IMR-90 (cell line): Measurements from ENCODE around the gene RANBP3. TPM values are rescaled to one million over a fixed set of nuclear protein-coding genes. Genes with fewer than 3 reads are reported as not detected.

Experiments
- RCOR1 ChIP-seq: IDR thresholded peaks from 2 replicates; pipeline ENCODE4 v1.6.1; 2012; ENCODE audit warnings: mild to moderate bottlenecking, low read length, improper control_type of control experiment; ENCODE audit not compliant: insufficient replicate concordance
- polyA plus RNA-seq, 3 experiments: library from polyadenylated mRNA; depleted of rRNA; stranded (reverse); fragments of >200 nt; gene quantifications; 2 replicates each; pipeline ENCODE4 v1.2.3, GENCODE V29; 2012; ENCODE audit warnings: low replicate concordance in 1 of 3
- total RNA-seq: library from RNA; depleted of rRNA; stranded (reverse); fragments of >200 nt; gene quantifications from 2 replicates; pipeline ENCODE4 v1.2.3, GENCODE V29; 2012; rRNA removed

The RANBP3 gene
- total and polyA plus RNA-seq, 2 of the 4 experiments (the other 2 are of a cell fraction), result 42.5 to 111 TPM

DNA sequence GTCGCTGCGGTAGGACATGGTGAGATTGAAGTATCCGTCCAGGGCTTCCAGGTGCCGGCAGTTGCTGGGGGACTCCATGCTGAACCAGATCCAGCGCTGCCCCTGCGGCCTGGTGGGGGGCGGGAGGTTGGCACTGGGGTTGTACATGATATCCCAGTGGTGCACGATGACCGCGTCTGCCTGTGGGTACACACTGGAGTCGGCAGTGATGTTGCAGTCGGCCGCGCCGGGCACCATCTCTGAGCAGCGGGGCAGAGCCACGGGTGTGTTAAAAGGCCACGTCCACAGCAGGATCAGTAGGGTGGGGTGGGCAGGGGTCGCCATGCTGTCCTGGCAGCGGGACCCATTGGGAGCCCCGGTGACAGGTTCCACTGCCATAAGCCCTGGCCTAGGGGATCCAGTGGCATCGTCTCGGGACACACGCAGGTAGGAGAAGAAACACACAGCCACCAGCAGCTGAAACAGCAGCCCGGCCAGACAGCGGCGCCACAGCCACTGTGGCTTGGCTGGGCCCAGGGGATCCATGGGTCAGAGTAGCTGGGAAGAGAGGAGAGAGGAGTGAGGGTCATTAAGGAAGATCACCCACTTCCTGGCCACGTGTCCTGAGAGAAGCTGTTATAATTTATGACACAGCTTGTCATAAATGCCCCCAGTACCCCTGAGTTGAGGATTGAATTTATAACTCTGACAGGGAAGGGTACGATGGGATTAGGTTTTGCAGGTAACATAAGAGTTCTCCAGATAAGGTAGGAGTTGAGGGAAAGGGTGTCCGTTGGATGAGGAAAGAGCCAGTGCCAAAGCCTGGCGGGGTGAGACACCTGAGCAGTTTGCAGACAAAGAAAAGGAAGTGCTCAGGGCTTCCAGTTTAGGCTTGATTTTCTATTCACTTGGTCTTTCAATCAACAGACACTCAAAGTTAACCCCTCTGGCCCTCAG, 110.5 kb downstream of the RANBP3 start (continued):
- TF ChIP-seq RCOR1, result no peak

Other genes starting within 250 kb of the RANBP3 start
- 0.28 TPM in 1 of 2 replicates, not detected in the other for gene PRR22, start 193.4 kb downstream of the RANBP3 start, total RNA-seq
- 0.92 and 1.6 TPM in 2 replicates for gene PRR22, start 193.4 kb downstream of the RANBP3 start, polyA plus RNA-seq (2012; rRNA removed)
- 12.4 and 14.2 TPM in 2 replicates for gene DUS3L, start 187.0 kb downstream of the RANBP3 start, total RNA-seq
- gene DUS3L, start 187.0 kb downstream of the RANBP3 start, polyA plus RNA-seq (2012; rRNA removed), result 21.3 and 25.6 TPM in 2 replicates
- 0.18 TPM in 1 of 2 replicates, not detected in the other for gene NRTN, start 173.1 kb downstream of the RANBP3 start, total RNA-seq
- gene NRTN, start 173.1 kb downstream of the RANBP3 start, polyA plus RNA-seq (2012; rRNA removed), result 0.17 and 0.37 TPM in 2 replicates
- not detected in 2 replicates for gene FUT6, start 138.4 kb downstream of the RANBP3 start, total RNA-seq
- not detected in 2 replicates for gene FUT6, start 138.4 kb downstream of the RANBP3 start, polyA plus RNA-seq (2012; rRNA removed)
- gene FUT3, start 126.7 kb downstream of the RANBP3 start, total RNA-seq, result not detected in 2 replicates
- not detected in 2 replicates for gene FUT3, start 126.7 kb downstream of the RANBP3 start, polyA plus RNA-seq (2012; rRNA removed)
- not detected in 2 replicates for gene FUT5, start 107.6 kb downstream of the RANBP3 start, total RNA-seq
- not detected in 2 replicates for gene FUT5, start 107.6 kb downstream of the RANBP3 start, polyA plus RNA-seq (2012; rRNA removed)
- 297 and 375 TPM in 2 replicates for gene NDUFA11, start 74.3 kb downstream of the RANBP3 start, total RNA-seq
- 1,140 and 1,276 TPM in 2 replicates for gene NDUFA11, start 74.3 kb downstream of the RANBP3 start, polyA plus RNA-seq (2012; rRNA removed)
- gene VMAC, start 73.3 kb downstream of the RANBP3 start, total RNA-seq, result 1.4 and 1.7 TPM in 2 replicates
- 3.1 TPM in 2 replicates for gene VMAC, start 73.3 kb downstream of the RANBP3 start, polyA plus RNA-seq (2012; rRNA removed)
- 0.54 and 1.4 TPM in 2 replicates for gene CAPS, start 63.9 kb downstream of the RANBP3 start, total RNA-seq
- gene CAPS, start 63.9 kb downstream of the RANBP3 start, polyA plus RNA-seq (2012; rRNA removed), result 4.9 and 5.6 TPM in 2 replicates
- 2.2 and 2.5 TPM in 2 replicates for gene RFX2, start 132.4 kb upstream of the RANBP3 start, total RNA-seq
- 4.9 and 5.6 TPM in 2 replicates for gene RFX2, start 132.4 kb upstream of the RANBP3 start, polyA plus RNA-seq (2012; rRNA removed)
- gene ACSBG2, start 157.5 kb upstream of the RANBP3 start, total RNA-seq, result not detected in 2 replicates
- not detected in 2 replicates for gene ACSBG2, start 157.5 kb upstream of the RANBP3 start, polyA plus RNA-seq (2012; rRNA removed)